HG03196 (cell line): ENCODE measurements around the gene CIAO2B.
A peak's percentile ranks its signal among the peaks of the same experiment; 100 is the strongest.
"Not testable (repeated sequence)": the region's sequence is repeated elsewhere in the genome, so short reads cannot be mapped to it uniquely, and the experiment has no call there.

ENCODE experiments used
- ATAC-seq: cut with Tn5 transposase; IDR thresholded peaks from one replicate; pipeline ENCODE4 v1.9.1; 2021; ENCODE audit not compliant: unreplicated experiment

CIAO2B gene

GRCh38 chr16:66956154-66956457 lies 21.9 kb upstream of the CIAO2B start:
- ATAC-seq, result not testable (repeated sequence)

GRCh38 chr16:66955363-66956153 lies 21.4 kb upstream of the CIAO2B start:
- not testable (repeated sequence) for ATAC-seq

- ATAC-seq, result no peak
These were observed 20.0 kb upstream of the CIAO2B start for GRCh38 chr16:66954097-66954659.

- ATAC-seq, result no peak
These were observed 19.4 kb upstream of the CIAO2B start for GRCh38 chr16:66953462-66954096.

GRCh38 chr16:66952430-66953110 lies 18.4 kb upstream of the CIAO2B start:
- no peak for ATAC-seq

- no peak for ATAC-seq
These were observed 17.0 kb upstream of the CIAO2B start for GRCh38 chr16:66950971-66951790.

GRCh38 chr16:66950437-66950836 lies 16.2 kb upstream of the CIAO2B start:
- no peak for ATAC-seq

GRCh38 chr16:66949472-66949871 lies 15.3 kb upstream of the CIAO2B start:
- ATAC-seq, result no peak

- ATAC-seq, result no peak
These were observed 14.6 kb upstream of the CIAO2B start for GRCh38 chr16:66948837-66949225.

GRCh38 chr16:66948134-66948836 lies 14.1 kb upstream of the CIAO2B start:
- ATAC-seq, result no peak

GRCh38 chr16:66947302-66948065 lies 13.3 kb upstream of the CIAO2B start:
- peak; percentile 43 for ATAC-seq

GRCh38 chr16:66946974-66947301 lies 12.7 kb upstream of the CIAO2B start:
- no peak for ATAC-seq

GRCh38 chr16:66946541-66946940 lies 12.3 kb upstream of the CIAO2B start:
- no peak for ATAC-seq

GRCh38 chr16:66945939-66946338 lies 11.7 kb upstream of the CIAO2B start:
- no peak for ATAC-seq

GRCh38 chr16:66944971-66945370 lies 10.8 kb upstream of the CIAO2B start:
- not testable (repeated sequence) for ATAC-seq

GRCh38 chr16:66944054-66944441 lies 9.8 kb upstream of the CIAO2B start:
- ATAC-seq, result no peak

- ATAC-seq, result no peak
These were observed 9.3 kb upstream of the CIAO2B start for GRCh38 chr16:66943426-66944053.

- ATAC-seq, result no peak
These were observed 8.8 kb upstream of the CIAO2B start for GRCh38 chr16:66942981-66943380.

GRCh38 chr16:66940236-66940635 lies 6.0 kb upstream of the CIAO2B start:
- ATAC-seq, result no peak
